Measurements from ENCODE around the gene SETD1B.
"Not testable (repeated sequence)": the region's sequence is repeated elsewhere in the genome, so short reads cannot be mapped to it uniquely, and the experiment has no call there.

The SETD1B gene

DNA sequence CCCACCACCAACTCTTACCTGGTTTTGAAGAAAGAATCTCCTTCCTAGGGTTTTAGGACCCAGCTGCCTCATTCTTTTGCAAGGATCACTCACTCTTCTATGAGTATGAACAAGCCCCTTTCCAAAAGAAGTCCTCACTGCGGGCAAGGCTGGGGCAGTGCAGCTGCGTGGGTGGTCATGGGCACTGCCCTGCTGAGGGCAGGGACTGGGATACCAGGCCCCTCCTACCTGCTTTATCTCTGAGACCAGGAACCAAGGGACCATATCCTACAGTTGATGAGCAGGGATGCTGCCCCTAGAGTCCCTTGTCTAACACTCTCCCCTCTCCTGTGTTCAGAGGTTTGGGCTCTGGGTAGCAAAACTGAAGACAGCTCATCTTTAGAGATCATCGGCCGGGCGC, 34.3 kb downstream of the SETD1B start:
- Mint-ChIP-seq H3K4me3 (no peak overlapping the region), H3K4me1 (peaks cover 18% of the 10 kb centered on the region), H3K27ac (no peak overlapping the region), H3K9me3 (no peaks in the 10 kb centered on the region), H3K27me3 (no peaks in the 10 kb centered on the region)
- no peak for ATAC-seq
- no peak for DNase-seq

DNA sequence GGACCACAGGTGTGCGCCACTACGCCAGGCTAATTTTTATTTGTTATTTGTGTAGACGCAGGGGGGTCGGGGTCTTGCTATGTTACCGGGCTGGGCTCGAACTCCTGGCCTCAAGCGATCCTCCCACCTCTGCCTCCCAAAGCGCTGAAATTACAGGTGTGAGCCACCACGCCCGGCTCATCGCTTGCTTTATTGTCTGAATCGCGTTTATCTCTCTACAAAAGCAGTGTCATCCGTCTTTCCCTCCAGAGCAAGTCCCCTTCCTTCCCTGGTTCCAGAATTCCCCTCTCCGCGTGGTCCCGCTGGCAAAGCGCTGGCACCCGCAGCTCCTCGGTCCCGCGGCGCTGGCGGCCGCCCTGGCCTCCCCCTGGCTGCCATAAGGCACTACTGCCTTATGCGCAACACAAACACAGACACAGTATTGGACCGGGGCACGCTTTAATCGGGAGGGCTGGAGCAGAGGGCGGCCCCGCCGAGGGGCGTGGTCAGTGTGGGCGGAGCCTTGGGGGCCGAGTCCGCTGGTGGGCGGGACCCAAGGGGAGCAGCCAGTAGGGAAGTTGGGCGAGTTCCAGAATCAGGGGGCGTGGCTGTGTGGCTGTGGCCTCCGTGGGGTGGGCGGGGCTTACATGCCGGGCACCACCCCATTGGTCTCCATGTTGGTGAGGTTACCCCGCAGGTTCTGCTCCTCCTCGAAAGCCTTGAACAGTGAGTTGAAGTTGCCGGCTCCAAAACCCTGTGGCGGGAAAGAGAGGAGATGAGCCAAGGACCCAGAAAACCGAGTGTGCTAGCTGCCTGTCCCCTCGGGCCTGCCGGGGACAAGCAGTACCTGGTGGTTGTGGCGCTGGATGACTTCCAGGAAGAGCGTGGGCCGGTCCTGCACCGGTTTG, 35.5 kb downstream of the SETD1B start:
- DNase-seq (peak; percentile 99 to 100), ATAC-seq (peak; percentile 96)
- Mint-ChIP-seq H3K27me3 (no peaks in the 10 kb centered on the region), H3K9me3 (no peaks in the 10 kb centered on the region), H3K27ac (peak overlapping the region; percentile 90 to 97), H3K4me1 (peaks cover 18% of the 10 kb centered on the region), H3K4me3 (peak overlapping the region; percentile 97 to 99)

DNA sequence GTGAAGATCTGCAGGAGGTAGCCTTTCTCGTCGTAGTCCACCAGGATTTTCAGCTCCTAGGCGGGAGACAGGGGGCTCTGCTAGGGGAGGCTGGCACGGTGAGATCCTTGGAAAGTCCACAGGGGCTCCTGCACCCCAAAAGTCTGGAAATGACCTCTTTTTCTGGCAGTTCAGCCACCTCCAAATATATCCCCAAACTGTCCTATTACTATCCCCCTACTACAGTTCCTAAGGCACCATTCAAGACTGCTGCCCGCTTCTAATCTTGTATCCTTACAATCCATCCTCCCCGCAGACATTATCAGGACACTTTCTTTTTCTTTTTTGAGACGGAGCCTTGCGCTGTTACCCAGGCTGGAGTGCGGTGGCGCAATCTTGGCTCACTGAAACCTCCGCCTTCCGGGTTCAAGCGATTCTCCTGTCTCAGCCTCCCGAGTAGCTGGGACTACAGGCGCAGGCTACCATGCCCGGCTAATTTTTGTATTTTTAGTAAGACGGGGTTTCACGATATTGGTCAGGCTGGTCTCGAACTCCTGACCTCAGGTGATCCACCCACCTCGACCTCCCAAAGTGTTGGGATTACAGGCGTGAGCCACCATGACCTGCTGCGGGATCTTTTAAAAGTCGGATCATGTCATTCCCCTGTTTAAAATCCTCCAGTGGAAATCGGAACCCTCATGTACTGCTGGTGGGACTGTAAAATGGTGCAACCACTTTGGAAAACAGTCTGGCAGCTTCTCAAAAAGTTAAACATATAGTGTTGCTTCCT, 36.4 kb downstream of the SETD1B start:
- no peak for DNase-seq
- H3K4me1 Mint-ChIP-seq, result peaks cover 18% of the 10 kb centered on the region
- ATAC-seq, result peak; percentile 1
- H3K27ac Mint-ChIP-seq, result peak overlapping the region; percentile 90 to 97
- peak overlapping the region; percentile 97 to 99 for H3K4me3 Mint-ChIP-seq
- H3K27me3 Mint-ChIP-seq, result no peaks in the 10 kb centered on the region
- H3K9me3 Mint-ChIP-seq, result no peaks in the 10 kb centered on the region

GRCh38 chr12:121843236-121843982, 39.6 kb downstream of the SETD1B start:
- ATAC-seq, result no peak
- DNase-seq, result no peak
- H3K27me3 Mint-ChIP-seq, result no peaks in the 10 kb centered on the region
- no peaks in the 10 kb centered on the region for H3K9me3 Mint-ChIP-seq
- no peak overlapping the region for H3K4me3 Mint-ChIP-seq
- H3K4me1 Mint-ChIP-seq, result peaks cover 18% of the 10 kb centered on the region
- no peak overlapping the region for H3K27ac Mint-ChIP-seq

DNA sequence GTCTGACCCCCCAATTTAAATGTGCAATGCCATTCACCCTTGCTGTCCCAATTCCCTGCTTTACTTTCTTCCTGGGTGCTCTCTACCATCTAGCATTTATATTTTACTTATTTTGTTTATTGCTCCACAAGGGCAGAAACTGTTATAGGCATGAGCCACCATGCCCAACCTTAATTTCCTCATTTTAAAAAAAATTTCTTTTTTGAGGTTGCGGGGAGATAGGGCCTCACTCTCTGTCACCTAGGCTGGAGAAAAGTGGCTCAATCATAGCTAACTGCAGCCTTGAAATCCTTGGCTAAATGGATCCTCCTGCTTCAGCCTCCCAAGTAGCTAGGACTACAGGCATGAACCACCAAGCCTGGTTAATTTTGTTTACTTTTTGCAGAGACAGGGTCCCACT, 41.9 kb downstream of the SETD1B start:
- Mint-ChIP-seq H3K9me3 (no peaks in the 10 kb centered on the region), H3K27ac (peak overlapping the region in 1 of 2 donors; percentile 54), H3K4me3 (no peak overlapping the region), H3K4me1 (no peaks in the 10 kb centered on the region), H3K27me3 (no peaks in the 10 kb centered on the region)
- DNase-seq (no peak), ATAC-seq (no peak)

DNA sequence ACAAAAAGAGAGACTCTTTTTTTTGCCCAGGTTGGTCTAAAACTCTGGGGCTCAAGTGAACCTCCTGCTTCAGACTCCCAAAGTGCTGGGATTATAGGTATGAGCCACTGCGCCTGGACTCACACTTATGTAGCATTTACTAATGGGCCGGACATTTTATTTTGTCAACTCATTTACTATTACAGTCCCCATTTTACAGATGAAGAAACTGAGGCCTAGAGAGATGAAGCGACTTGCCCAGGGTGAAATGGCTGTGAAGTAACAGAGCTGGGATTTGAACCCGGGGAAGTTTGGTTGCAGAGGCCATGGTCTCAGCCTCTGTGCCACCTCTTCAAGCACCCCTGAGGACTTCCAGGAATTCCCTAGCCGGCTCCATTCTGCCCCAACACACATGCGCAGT, 45.4 kb downstream of the SETD1B start:
- H3K4me1 Mint-ChIP-seq, result no peaks in the 10 kb centered on the region
- H3K9me3 Mint-ChIP-seq, result no peaks in the 10 kb centered on the region
- no peak overlapping the region for H3K4me3 Mint-ChIP-seq
- H3K27ac Mint-ChIP-seq, result no peak overlapping the region
- no peaks in the 10 kb centered on the region for H3K27me3 Mint-ChIP-seq
- ATAC-seq (no peak), DNase-seq (no peak)

- H3K27me3 Mint-ChIP-seq, result no peaks in the 10 kb centered on the region
- H3K27ac Mint-ChIP-seq, result no peak overlapping the region
- H3K4me3 Mint-ChIP-seq, result no peak overlapping the region
- ATAC-seq (no peak), DNase-seq (no peak)
- no peaks in the 10 kb centered on the region for H3K4me1 Mint-ChIP-seq
- H3K9me3 Mint-ChIP-seq, result no peaks in the 10 kb centered on the region
Measured at GRCh38 chr12:121849665-121850064, 45.9 kb downstream of the SETD1B start.

GRCh38 chr12:121852392-121852791, 48.6 kb downstream of the SETD1B start:
- H3K4me3 Mint-ChIP-seq, DNase-seq, H3K27me3 Mint-ChIP-seq, H3K9me3 Mint-ChIP-seq, H3K4me1 Mint-ChIP-seq, ATAC-seq, H3K27ac Mint-ChIP-seq: not testable (repeated sequence)

- Mint-ChIP-seq H3K27me3 (no peaks in the 10 kb centered on the region), H3K9me3 (no peaks in the 10 kb centered on the region), H3K27ac (no peak overlapping the region), H3K4me3 (no peak overlapping the region), H3K4me1 (no peaks in the 10 kb centered on the region)
- DNase-seq (no peak), ATAC-seq (no peak)
Measured at GRCh38 chr12:121857322-121858246, 53.8 kb downstream of the SETD1B start.

GRCh38 chr12:121858318-121858661, 54.5 kb downstream of the SETD1B start:
- ATAC-seq, result no peak

GRCh38 chr12:121858662-121859572, 55.1 kb downstream of the SETD1B start, which contains the start of gene HPD:
TSS of gene HPD (minus strand) at chr12:121858859. CDS start at chr12:121858823, 36 bp downstream.
- H3K27me3 Mint-ChIP-seq, result no peaks in the 10 kb centered on the region
- no peak for ATAC-seq
- H3K9me3 Mint-ChIP-seq, result no peaks in the 10 kb centered on the region
- peak within 1 kb of the TSS in 1 of 2 donors; percentile 50 for H3K27ac Mint-ChIP-seq
- DNase-seq, result no peak
- no peak within 1 kb of the TSS for H3K4me3 Mint-ChIP-seq
- H3K4me1 Mint-ChIP-seq, result no peaks in the 10 kb centered on the region

More at GRCh38 chr12:121858318-121858661, 54.5 kb downstream of the SETD1B start:
- no peaks in the 10 kb centered on the region for H3K9me3 Mint-ChIP-seq
- H3K4me1 Mint-ChIP-seq, result no peaks in the 10 kb centered on the region
- H3K4me3 Mint-ChIP-seq, result no peak overlapping the region
- H3K27ac Mint-ChIP-seq, result peak overlapping the region in 1 of 2 donors; percentile 50
- H3K27me3 Mint-ChIP-seq, result no peaks in the 10 kb centered on the region
- no peak for DNase-seq

DNA sequence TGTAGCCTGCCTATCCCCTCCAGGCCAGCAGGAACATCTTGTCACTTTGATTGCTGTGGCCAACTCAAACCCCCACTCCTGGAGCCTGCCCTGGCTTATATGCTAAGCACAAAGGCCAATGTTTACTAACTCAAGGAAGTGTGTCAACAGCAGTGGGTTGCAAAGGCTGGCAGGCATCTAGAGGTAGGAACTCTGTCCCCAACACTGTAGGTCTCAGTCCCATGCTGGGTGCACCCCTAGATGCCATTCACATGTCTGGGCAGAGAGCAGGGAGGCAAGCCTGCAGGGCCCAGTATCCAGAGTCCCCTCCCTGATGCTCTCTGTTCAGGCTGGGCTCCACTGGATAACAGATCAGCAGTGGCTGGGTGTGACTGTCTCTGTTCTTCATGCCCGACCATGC, 56.4 kb downstream of the SETD1B start:
- Mint-ChIP-seq H3K9me3 (no peaks in the 10 kb centered on the region), H3K27me3 (no peaks in the 10 kb centered on the region), H3K4me1 (no peaks in the 10 kb centered on the region), H3K27ac (no peak overlapping the region), H3K4me3 (no peak overlapping the region)
- DNase-seq, result no peak
- ATAC-seq, result no peak

DNA sequence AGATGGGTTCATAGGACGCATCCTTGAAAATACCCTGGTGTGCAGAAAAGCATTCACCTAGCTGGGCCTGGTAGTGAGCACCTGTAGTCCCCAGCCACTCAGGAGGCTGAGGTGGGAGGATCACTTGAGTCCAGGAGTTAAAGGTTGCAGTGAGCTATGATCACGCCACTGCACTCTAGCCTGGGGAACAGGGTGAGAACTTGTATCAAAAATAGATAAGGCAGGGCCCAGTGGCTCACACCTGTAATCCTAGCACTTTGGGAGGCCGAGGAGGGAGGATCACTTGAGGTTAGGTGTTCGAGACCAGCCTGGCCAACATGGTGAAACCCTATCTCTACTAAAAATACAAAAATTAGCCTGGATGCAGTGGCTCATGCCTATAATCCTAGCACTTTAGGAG, 56.9 kb downstream of the SETD1B start:
- H3K9me3 Mint-ChIP-seq, H3K4me1 Mint-ChIP-seq, H3K27ac Mint-ChIP-seq, H3K4me3 Mint-ChIP-seq, DNase-seq, ATAC-seq, H3K27me3 Mint-ChIP-seq: not testable (repeated sequence)

All from stimulated activated naive CD8-positive, alpha-beta T cell treated with anti-CD3 and anti-CD28 coated beads, Interleukin-15, amount 100 ng/mL, for 72 hours (primary cell).